ENCODE data around the gene HS6ST1. TPM values are rescaled to one million over a fixed set of nuclear protein-coding genes. Genes with fewer than 3 reads are reported as not detected.

Gene HS6ST1
- total RNA-seq, 6 experiments from 2014 or later, result 18.0 to 53.5 (median 31.0) TPM

DNA sequence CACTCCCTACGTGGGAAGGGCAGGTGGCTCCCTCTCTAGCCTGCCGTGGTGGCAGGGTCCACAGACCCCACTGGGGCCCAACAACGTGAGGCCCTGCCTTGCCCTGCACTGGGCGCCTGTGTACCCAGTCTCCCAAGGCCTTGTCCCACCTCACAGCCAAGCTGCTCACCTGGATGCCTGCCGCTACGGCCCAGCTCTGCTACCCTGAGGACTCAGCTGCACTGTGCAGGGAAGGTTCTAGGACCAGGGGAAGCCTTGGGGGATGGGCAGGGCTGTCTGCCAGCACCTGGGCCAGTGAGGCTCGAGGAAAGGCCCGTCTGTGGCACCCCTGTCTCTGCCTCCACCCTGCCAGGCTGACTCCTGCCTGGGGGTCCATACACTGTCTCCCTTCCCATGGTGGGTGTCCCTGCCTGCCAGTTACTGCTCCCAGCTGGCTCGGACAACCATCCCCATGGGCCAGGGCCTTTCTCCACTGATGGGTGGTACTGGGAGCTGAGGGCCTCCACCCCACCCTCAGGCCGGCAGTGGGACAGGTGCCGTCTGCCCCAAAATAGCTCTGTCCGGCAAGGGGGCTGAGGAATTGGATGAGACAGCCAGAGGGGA, 33.2 kb downstream of the HS6ST1 start:
- DNase-seq, result peak in 2 of 3 donors; percentile 26 to 52
- Histone ChIP-seq H3K9me3 (no peaks in the 10 kb centered on the region), H3K27ac (peak overlapping the region; percentile 54 to 71 (median 60)), H3K4me3 (no peak overlapping the region), H3K36me3 (no peaks in the 10 kb centered on the region), H3K4me1 (peaks cover 0 to 55% (median 27%) of the 10 kb centered on the region in 4 donors), H3K27me3 (no peaks in the 10 kb centered on the region)
- ATAC-seq, result peak; percentile 3 to 36 (median 10)
- TF ChIP-seq, protein P1, sequence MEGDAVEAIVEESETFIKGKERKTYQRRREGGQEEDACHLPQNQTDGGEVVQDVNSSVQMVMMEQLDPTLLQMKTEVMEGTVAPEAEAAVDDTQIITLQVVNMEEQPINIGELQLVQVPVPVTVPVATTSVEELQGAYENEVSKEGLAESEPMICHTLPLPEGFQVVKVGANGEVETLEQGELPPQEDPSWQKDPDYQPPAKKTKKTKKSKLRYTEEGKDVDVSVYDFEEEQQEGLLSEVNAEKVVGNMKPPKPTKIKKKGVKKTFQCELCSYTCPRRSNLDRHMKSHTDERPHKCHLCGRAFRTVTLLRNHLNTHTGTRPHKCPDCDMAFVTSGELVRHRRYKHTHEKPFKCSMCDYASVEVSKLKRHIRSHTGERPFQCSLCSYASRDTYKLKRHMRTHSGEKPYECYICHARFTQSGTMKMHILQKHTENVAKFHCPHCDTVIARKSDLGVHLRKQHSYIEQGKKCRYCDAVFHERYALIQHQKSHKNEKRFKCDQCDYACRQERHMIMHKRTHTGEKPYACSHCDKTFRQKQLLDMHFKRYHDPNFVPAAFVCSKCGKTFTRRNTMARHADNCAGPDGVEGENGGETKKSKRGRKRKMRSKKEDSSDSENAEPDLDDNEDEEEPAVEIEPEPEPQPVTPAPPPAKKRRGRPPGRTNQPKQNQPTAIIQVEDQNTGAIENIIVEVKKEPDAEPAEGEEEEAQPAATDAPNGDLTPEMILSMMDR (IDR thresholded peaks at IDR 0.05), result no peak
- TF ChIP-seq POLR2A (IDR thresholded peaks at IDR 0.05), result no peak
- WGBS (ENCODE audit: insufficient coverage, low coverage, low lambda C conversion rate, missing lambda C conversion rate), result 100% methylated on average over 1 of the region's 12 CpGs
- intact Hi-C loops (cut with DNase I), result no loop called here

DNA sequence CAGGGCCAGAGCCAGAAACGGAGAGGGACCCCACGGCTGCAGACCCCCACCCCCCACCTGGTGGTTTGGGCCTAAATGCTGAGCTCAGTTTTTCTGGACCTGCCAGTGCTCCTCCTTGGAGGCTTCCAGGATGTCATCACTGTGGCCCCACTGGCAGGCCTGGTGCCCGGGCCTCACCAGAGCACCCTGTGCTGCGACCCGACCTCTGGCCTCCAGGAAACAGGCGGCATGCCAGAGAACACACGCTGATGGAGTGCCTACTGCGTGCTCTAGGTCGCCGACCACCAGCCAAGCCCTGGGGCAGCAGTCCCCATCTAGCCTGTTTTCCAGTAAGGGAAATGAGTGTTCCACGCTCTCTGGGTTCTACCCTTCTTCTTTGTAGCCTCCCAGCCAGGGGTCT, 33.8 kb downstream of the HS6ST1 start:
- no peak overlapping the region for H3K4me3 ChIP-seq
- peak overlapping the region; percentile 54 to 71 (median 60) for H3K27ac ChIP-seq
- H3K9me3 ChIP-seq, result no peaks in the 10 kb centered on the region
- peak; percentile 63 to 82 (median 70) for ATAC-seq
- DNase-seq, result peak; percentile 71 to 84 (median 83)
- H3K36me3 ChIP-seq, result no peaks in the 10 kb centered on the region
- H3K4me1 ChIP-seq, result peaks cover 0 to 55% (median 27%) of the 10 kb centered on the region in 4 donors
- TF ChIP-seq, protein P1 (IDR thresholded peaks at IDR 0.05), result no peak
- no peak for TF ChIP-seq POLR2A (IDR thresholded peaks at IDR 0.05)
- 70% methylated on average over 2 of the region's 11 CpGs for WGBS (ENCODE audit: insufficient coverage, low coverage, low lambda C conversion rate, missing lambda C conversion rate)
- H3K27me3 ChIP-seq, result no peaks in the 10 kb centered on the region
- intact Hi-C loops (cut with DNase I), result no loop called here

DNA sequence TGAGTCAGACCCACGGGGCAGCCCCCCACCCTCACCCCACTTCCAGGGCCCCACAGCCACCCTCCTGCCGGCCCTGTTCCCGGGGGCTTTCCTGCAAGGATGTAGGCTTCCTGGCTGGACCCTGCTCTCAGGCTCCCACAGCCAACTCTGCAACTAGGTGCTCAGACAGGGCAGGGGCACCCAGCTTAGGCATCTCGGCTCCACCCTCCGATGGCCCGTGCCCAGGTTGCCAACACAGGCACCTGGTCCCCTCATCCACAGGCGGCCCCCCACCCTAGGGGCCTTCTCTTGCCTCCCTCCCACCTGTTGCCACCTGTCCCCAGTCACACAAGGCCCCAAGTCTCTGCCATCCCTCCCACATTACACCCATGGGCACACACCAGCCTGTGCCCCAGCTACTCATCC, 34.6 kb downstream of the HS6ST1 start:
- H3K4me3 ChIP-seq, result no peak overlapping the region
- H3K36me3 ChIP-seq, result no peaks in the 10 kb centered on the region
- WGBS (ENCODE audit: insufficient coverage, low coverage, low lambda C conversion rate, missing lambda C conversion rate), result 80% methylated on average over 1 of the region's 7 CpGs
- peak overlapping the region in 1 of 3 donors; percentile 71 for H3K27ac ChIP-seq
- ATAC-seq (no peak), DNase-seq (peak in 2 of 3 donors; percentile 20 to 39)
- no peaks in the 10 kb centered on the region for H3K9me3 ChIP-seq
- peaks cover 0 to 55% (median 27%) of the 10 kb centered on the region in 4 donors for H3K4me1 ChIP-seq
- no peak for TF ChIP-seq POLR2A (IDR thresholded peaks at IDR 0.05)
- TF ChIP-seq, protein P1 (IDR thresholded peaks at IDR 0.05), result no peak
- no peaks in the 10 kb centered on the region for H3K27me3 ChIP-seq
- intact Hi-C loops (cut with DNase I), result no loop called here

DNA sequence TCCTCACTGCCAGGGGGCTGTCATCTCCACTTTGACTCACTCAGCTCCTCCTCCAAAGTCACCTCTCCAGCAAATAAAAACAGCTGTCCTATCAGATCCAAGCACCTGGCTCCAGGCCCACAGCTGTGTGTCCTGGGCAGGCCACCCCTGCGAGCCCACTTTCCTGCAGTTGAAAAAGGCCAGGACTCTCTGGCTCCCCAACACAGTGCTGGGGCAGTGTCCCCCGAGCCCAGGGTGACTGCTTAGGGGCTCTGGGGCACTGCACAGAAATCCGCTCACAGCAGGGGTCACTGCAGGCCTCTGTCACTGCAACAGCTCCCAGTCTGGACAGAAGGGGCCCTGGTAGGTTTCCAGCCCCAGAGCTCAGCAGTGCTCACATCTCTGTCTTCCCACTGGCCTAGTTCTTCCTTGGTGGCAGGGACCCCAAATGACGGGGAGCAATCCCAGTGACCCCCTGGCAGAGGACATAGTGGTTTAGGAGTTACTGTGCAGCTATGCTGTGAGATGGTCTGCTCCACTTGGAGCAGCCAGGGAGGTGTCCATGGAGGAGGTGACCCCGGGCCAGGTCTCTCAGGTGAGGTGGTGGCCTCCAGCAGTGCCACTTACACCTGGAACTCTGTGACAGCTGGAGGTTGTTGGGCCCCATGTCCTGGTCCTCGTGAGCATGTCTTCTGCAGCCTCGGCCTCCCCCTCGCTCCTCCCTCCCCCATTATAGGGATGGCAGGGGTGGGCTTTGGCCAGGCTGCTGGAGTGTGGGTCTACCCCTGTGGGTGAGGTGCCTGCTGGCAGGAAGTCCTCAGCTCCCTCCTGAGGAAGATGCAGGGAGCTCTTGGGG, 35.5 kb downstream of the HS6ST1 start:
- intact Hi-C loops (cut with DNase I), result no loop called here
- peak overlapping the region in 1 of 3 donors; percentile 71 for H3K27ac ChIP-seq
- H3K36me3 ChIP-seq, result no peaks in the 10 kb centered on the region
- no peaks in the 10 kb centered on the region for H3K9me3 ChIP-seq
- peaks cover 0 to 55% (median 27%) of the 10 kb centered on the region in 4 donors for H3K4me1 ChIP-seq
- 80% methylated on average over 1 of the region's 8 CpGs for WGBS (ENCODE audit: insufficient coverage, low coverage, low lambda C conversion rate, missing lambda C conversion rate)
- H3K27me3 ChIP-seq, result no peaks in the 10 kb centered on the region
- DNase-seq (peak in 2 of 3 donors; percentile 26 to 53), ATAC-seq (peak; percentile 3 to 11 (median 6))
- TF ChIP-seq POLR2A (IDR thresholded peaks at IDR 0.05), result no peak
- TF ChIP-seq, protein P1 (IDR thresholded peaks at IDR 0.05), result peak in 2 of 4 donors; percentile 17 to 25
- H3K4me3 ChIP-seq, result no peak overlapping the region

All from right lobe of liver (tissue), 6 donors.